K562 treated with DMSO at 1 percent for 24 hours (cell line): ENCODE results near the gene ENTREP1. TPM values are rescaled to one million over a fixed set of nuclear protein-coding genes. Genes with fewer than 3 reads are reported as not detected.

Experiments
- total RNA-seq: library from RNA; unstranded; fragments of 300-600 nt; gene quantifications from 2 replicates; pipeline ENCODE4 v1.2.3, GENCODE V29; 2022; ENCODE audit warnings: low read depth; ENCODE audit not compliant: insufficient read depth

Gene ENTREP1
- not detected in 2 replicates for total RNA-seq

GRCh38 chr9:69324549-69325401 is at the start of gene ENTREP1:
Gene ENTREP1, plus strand, starts transcription at chr9:69325215. Its CDS starts 95 bp downstream, at chr9:69325310.

Other genes with a start within 250 kb of the ENTREP1 start
- gene TJP2, start 150.9 kb upstream of the ENTREP1 start, total RNA-seq = 27.7 and 27.8 TPM in 2 replicates